NCI-H1092 treated with DMSO at 0.1 percent for 48 hours (cell line): ENCODE results near the gene DLG2.
A peak's percentile ranks its signal among the peaks of the same experiment; 100 is the strongest.

Experiments used
- DNase-seq: peaks from one replicate; lab custom pipeline; 2025; lab: John Stamatoyannopoulos, UW

DLG2 gene

GRCh38 chr11:83569134-83569805 lies 2057.9 kb downstream of the DLG2 start:
- DNase-seq: no peak

- no peak for DNase-seq
These were observed 2058.6 kb downstream of the DLG2 start for GRCh38 chr11:83568516-83568915.

GRCh38 chr11:83566950-83567349 lies 2060.2 kb downstream of the DLG2 start:
- no peak for DNase-seq

- no peak for DNase-seq
These were observed 2062.3 kb downstream of the DLG2 start for GRCh38 chr11:83564870-83565269.

GRCh38 chr11:83558281-83558680 lies 2068.9 kb downstream of the DLG2 start:
- no peak for DNase-seq

- DNase-seq: no peak
These were observed 2069.5 kb downstream of the DLG2 start for GRCh38 chr11:83557653-83558052.

GRCh38 chr11:83554876-83555275 lies 2072.3 kb downstream of the DLG2 start:
- no peak for DNase-seq

GRCh38 chr11:83549984-83550667 lies 2077.0 kb downstream of the DLG2 start:
- DNase-seq: peak; percentile 71

- DNase-seq: no peak
These were observed 2080.8 kb downstream of the DLG2 start for GRCh38 chr11:83546368-83546767.

GRCh38 chr11:83545494-83546260 lies 2081.5 kb downstream of the DLG2 start:
- peak; percentile 25 for DNase-seq

- no peak for DNase-seq
These were observed 2082.3 kb downstream of the DLG2 start for GRCh38 chr11:83544846-83545245.

GRCh38 chr11:83543706-83544439 lies 2083.3 kb downstream of the DLG2 start:
- no peak for DNase-seq

- DNase-seq: no peak
These were observed 2084.3 kb downstream of the DLG2 start for GRCh38 chr11:83542861-83543260.

- DNase-seq: no peak
These were observed 2086.4 kb downstream of the DLG2 start for GRCh38 chr11:83540728-83541127.

- DNase-seq: no peak
These were observed 2086.9 kb downstream of the DLG2 start for GRCh38 chr11:83540112-83540675.

- DNase-seq: no peak
These were observed 2088.9 kb downstream of the DLG2 start for GRCh38 chr11:83538286-83538685.

- DNase-seq: no peak
These were observed 2090.0 kb downstream of the DLG2 start for GRCh38 chr11:83537131-83537610.

GRCh38 chr11:83533166-83533565 lies 2094.0 kb downstream of the DLG2 start:
- DNase-seq: no peak

GRCh38 chr11:83528877-83529276 lies 2098.3 kb downstream of the DLG2 start:
- no peak for DNase-seq

- no peak for DNase-seq
These were observed 2098.9 kb downstream of the DLG2 start for GRCh38 chr11:83528225-83528624.

- DNase-seq: no peak
These were observed 2103.5 kb downstream of the DLG2 start for GRCh38 chr11:83523676-83524075.

GRCh38 chr11:83522911-83523310 lies 2104.2 kb downstream of the DLG2 start:
- no peak for DNase-seq
